ENCODE results near the gene ZNF862.

The ZNF862 gene

GRCh38 chr7:149811221-149811620 lies 27.0 kb upstream of the ZNF862 start:
- no peak for DNase-seq (ENCODE audit: low read depth in 2 of 2)

- DNase-seq (ENCODE audit: low read depth in 2 of 2), result no peak
Measured at GRCh38 chr7:149811831-149812490, 26.2 kb upstream of the ZNF862 start.

- DNase-seq (ENCODE audit: low read depth in 2 of 2), result no peak
Measured at GRCh38 chr7:149813254-149814035, 24.7 kb upstream of the ZNF862 start.

- no peak for DNase-seq (ENCODE audit: low read depth in 2 of 2)
Measured at GRCh38 chr7:149814494-149814893, 23.7 kb upstream of the ZNF862 start.

- DNase-seq (ENCODE audit: low read depth in 2 of 2), result no peak
Measured at GRCh38 chr7:149815121-149815520, 23.1 kb upstream of the ZNF862 start.

- DNase-seq (ENCODE audit: low read depth in 2 of 2), result no peak
Measured at GRCh38 chr7:149815661-149816266, 22.4 kb upstream of the ZNF862 start.

- DNase-seq (ENCODE audit: low read depth in 2 of 2), result no peak
Measured at GRCh38 chr7:149816267-149816751, 21.9 kb upstream of the ZNF862 start.

GRCh38 chr7:149816794-149817193 lies 21.4 kb upstream of the ZNF862 start:
- no peak for DNase-seq (ENCODE audit: low read depth in 2 of 2)

- no peak for DNase-seq (ENCODE audit: low read depth in 2 of 2)
Measured at GRCh38 chr7:149817301-149817771, 20.8 kb upstream of the ZNF862 start.

GRCh38 chr7:149817836-149818535 lies 20.2 kb upstream of the ZNF862 start:
- DNase-seq (ENCODE audit: low read depth in 2 of 2), result no peak

GRCh38 chr7:149818536-149818840 lies 19.7 kb upstream of the ZNF862 start:
- DNase-seq (ENCODE audit: low read depth in 2 of 2), result no peak

GRCh38 chr7:149819141-149819960 lies 18.8 kb upstream of the ZNF862 start:
- DNase-seq (ENCODE audit: low read depth in 2 of 2), result no peak

GRCh38 chr7:149819961-149820340 lies 18.2 kb upstream of the ZNF862 start:
- no peak for DNase-seq (ENCODE audit: low read depth in 2 of 2)

GRCh38 chr7:149820622-149821190 lies 17.5 kb upstream of the ZNF862 start:
- no peak for DNase-seq (ENCODE audit: low read depth in 2 of 2)

- DNase-seq (ENCODE audit: low read depth in 2 of 2), result no peak
Measured at GRCh38 chr7:149821191-149822148, 16.7 kb upstream of the ZNF862 start.

- DNase-seq (ENCODE audit: low read depth in 2 of 2), result no peak
Measured at GRCh38 chr7:149822353-149822943, 15.7 kb upstream of the ZNF862 start.

- DNase-seq (ENCODE audit: low read depth in 2 of 2), result no peak
Measured at GRCh38 chr7:149823191-149823630, 15.0 kb upstream of the ZNF862 start.

GRCh38 chr7:149823631-149824199 lies 14.5 kb upstream of the ZNF862 start:
- no peak for DNase-seq (ENCODE audit: low read depth in 2 of 2)

GRCh38 chr7:149824301-149824741 lies 13.9 kb upstream of the ZNF862 start:
- no peak for DNase-seq (ENCODE audit: low read depth in 2 of 2)
